Measurements from ENCODE around the gene ZC3H12C. TPM values are rescaled to one million over a fixed set of nuclear protein-coding genes. Genes with fewer than 3 reads are reported as not detected.

The ZC3H12C gene
- total and polyA plus RNA-seq, 8 donors = 1.5 to 9.5 (median 4.1) TPM

DNA sequence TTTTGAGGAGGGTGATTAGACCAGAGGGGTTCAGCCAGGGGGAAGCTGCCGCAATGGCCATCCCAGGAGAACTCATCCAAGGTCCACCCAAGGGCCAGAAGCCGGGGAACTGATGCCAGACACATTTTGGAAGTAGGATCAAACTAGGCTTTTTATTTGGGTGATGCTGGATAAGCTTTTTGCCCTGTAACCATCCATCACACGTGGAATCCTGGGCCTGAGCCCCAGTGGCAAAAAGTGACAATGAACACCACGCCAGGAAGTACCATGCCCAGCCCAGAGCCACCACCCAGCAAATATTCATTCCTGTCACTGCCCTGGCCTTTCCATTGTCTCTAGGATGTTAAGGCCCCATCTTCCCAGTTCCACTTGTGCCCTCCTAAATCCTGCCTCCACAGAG is 85.9 kb downstream of the ZC3H12C start:
- TF ChIP-seq, protein P1, sequence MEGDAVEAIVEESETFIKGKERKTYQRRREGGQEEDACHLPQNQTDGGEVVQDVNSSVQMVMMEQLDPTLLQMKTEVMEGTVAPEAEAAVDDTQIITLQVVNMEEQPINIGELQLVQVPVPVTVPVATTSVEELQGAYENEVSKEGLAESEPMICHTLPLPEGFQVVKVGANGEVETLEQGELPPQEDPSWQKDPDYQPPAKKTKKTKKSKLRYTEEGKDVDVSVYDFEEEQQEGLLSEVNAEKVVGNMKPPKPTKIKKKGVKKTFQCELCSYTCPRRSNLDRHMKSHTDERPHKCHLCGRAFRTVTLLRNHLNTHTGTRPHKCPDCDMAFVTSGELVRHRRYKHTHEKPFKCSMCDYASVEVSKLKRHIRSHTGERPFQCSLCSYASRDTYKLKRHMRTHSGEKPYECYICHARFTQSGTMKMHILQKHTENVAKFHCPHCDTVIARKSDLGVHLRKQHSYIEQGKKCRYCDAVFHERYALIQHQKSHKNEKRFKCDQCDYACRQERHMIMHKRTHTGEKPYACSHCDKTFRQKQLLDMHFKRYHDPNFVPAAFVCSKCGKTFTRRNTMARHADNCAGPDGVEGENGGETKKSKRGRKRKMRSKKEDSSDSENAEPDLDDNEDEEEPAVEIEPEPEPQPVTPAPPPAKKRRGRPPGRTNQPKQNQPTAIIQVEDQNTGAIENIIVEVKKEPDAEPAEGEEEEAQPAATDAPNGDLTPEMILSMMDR (IDR thresholded peaks at IDR 0.05) = no peak
- intact Hi-C loops (cut with DNase I) = no loop called here
- WGBS, 2 donors = 83 to 85% methylated on average over 4 of the region's 4 CpGs
- H3K9me3 ChIP-seq = no peaks in the 10 kb centered on the region
- no peak for FAIRE-seq
- H3K27ac ChIP-seq = no peak overlapping the region
- DNase-seq = no peak
- H3K4me3 ChIP-seq = no peak overlapping the region
- H3K27me3 ChIP-seq = no peaks in the 10 kb centered on the region
- H3K36me3 ChIP-seq = no peaks in the 10 kb centered on the region
- no peaks in the 10 kb centered on the region for H3K4me1 ChIP-seq
- ATAC-seq = no peak

- WGBS, 2 donors = 82 to 90% methylated on average over 5 of the region's 5 CpGs
- no peaks in the 10 kb centered on the region for H3K27me3 ChIP-seq
- no peak overlapping the region for H3K27ac ChIP-seq
- H3K4me1 ChIP-seq = peaks cover 0 to 11% (median 10%) of the 10 kb centered on the region in 3 donors
- TF ChIP-seq, protein P1 (IDR thresholded peaks at IDR 0.05) = no peak
- DNase-seq = no peak
- intact Hi-C loops (cut with DNase I) = no loop called here
- H3K9me3 ChIP-seq = no peaks in the 10 kb centered on the region
- ATAC-seq = no peak
- no peak for FAIRE-seq
- no peak overlapping the region for H3K4me3 ChIP-seq
- H3K36me3 ChIP-seq = no peaks in the 10 kb centered on the region
Measured at GRCh38 chr11:110182886-110183285, 89.7 kb downstream of the ZC3H12C start.

- FAIRE-seq (no peak), ATAC-seq (peak in 1 of 4 donors; percentile 30), DNase-seq (no peak)
- Histone ChIP-seq H3K4me1 (peaks cover 0 to 11% (median 10%) of the 10 kb centered on the region in 3 donors), H3K36me3 (no peaks in the 10 kb centered on the region), H3K9me3 (no peaks in the 10 kb centered on the region), H3K27ac (no peak overlapping the region), H3K4me3 (no peak overlapping the region), H3K27me3 (no peaks in the 10 kb centered on the region)
- TF ChIP-seq, protein P1 (IDR thresholded peaks at IDR 0.05) = no peak
- intact Hi-C loops (cut with DNase I) = no loop called here
- WGBS, 2 donors = 70 to 72% methylated on average over 7 of the region's 7 CpGs
Measured at GRCh38 chr11:110184456-110184855, 91.3 kb downstream of the ZC3H12C start.

GRCh38 chr11:110185121-110185591 is 92.0 kb downstream of the ZC3H12C start:
- Histone ChIP-seq H3K4me3 (no peak overlapping the region), H3K9me3 (no peaks in the 10 kb centered on the region), H3K4me1 (peaks cover 0 to 11% (median 10%) of the 10 kb centered on the region in 3 donors), H3K27ac (peak overlapping the region in 1 of 4 donors; percentile 20), H3K27me3 (no peaks in the 10 kb centered on the region), H3K36me3 (no peaks in the 10 kb centered on the region)
- DNase-seq (peak in 3 of 6 donors; percentile 53 to 74 (median 56)), FAIRE-seq (no peak), ATAC-seq (peak; percentile 82 to 92 (median 90))
- TF ChIP-seq, protein P1 (IDR thresholded peaks at IDR 0.05) = no peak
- intact Hi-C loops (cut with DNase I) = no loop called here
- WGBS, 2 donors = 37 to 39% methylated on average over 3 of the region's 3 CpGs

GRCh38 chr11:110185599-110185998 is 92.4 kb downstream of the ZC3H12C start:
- 79 to 85% methylated on average over 7 of the region's 7 CpGs for WGBS, 2 donors
- Histone ChIP-seq H3K4me3 (no peak overlapping the region), H3K27ac (peak overlapping the region in 1 of 4 donors; percentile 20), H3K4me1 (peaks cover 0 to 11% (median 10%) of the 10 kb centered on the region in 3 donors), H3K36me3 (no peaks in the 10 kb centered on the region), H3K9me3 (no peaks in the 10 kb centered on the region), H3K27me3 (no peaks in the 10 kb centered on the region)
- no peak for ATAC-seq
- no peak for DNase-seq
- intact Hi-C loops (cut with DNase I) = no loop called here
- TF ChIP-seq, protein P1 (IDR thresholded peaks at IDR 0.05) = no peak
- no peak for FAIRE-seq
